ENCODE data around the gene UTP3.

DNA sequence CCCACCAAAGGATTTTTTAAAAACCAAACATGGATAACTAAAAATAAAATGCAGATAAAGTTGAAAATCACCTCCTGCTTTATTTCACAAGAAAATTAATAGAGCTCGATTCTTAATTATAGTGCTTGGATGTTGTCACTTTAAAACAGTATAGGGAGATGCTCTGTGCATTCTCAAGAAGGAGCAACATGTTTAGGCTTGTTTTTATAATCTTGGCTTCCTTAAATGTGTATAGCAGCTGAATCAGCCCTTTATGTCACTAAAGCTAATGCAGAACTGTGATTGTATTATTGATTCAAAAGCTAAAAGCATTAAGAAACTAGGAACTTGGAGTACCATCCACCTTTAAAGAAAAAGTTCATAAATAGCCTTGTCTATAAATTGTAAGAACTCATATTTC lies 12.9 kb downstream of the UTP3 start:
- TF ChIP-seq, protein P1, sequence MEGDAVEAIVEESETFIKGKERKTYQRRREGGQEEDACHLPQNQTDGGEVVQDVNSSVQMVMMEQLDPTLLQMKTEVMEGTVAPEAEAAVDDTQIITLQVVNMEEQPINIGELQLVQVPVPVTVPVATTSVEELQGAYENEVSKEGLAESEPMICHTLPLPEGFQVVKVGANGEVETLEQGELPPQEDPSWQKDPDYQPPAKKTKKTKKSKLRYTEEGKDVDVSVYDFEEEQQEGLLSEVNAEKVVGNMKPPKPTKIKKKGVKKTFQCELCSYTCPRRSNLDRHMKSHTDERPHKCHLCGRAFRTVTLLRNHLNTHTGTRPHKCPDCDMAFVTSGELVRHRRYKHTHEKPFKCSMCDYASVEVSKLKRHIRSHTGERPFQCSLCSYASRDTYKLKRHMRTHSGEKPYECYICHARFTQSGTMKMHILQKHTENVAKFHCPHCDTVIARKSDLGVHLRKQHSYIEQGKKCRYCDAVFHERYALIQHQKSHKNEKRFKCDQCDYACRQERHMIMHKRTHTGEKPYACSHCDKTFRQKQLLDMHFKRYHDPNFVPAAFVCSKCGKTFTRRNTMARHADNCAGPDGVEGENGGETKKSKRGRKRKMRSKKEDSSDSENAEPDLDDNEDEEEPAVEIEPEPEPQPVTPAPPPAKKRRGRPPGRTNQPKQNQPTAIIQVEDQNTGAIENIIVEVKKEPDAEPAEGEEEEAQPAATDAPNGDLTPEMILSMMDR (IDR thresholded peaks at IDR 0.05; ENCODE audit: low read depth, low read length, missing input control): no peak
- TF ChIP-seq, protein P2, sequence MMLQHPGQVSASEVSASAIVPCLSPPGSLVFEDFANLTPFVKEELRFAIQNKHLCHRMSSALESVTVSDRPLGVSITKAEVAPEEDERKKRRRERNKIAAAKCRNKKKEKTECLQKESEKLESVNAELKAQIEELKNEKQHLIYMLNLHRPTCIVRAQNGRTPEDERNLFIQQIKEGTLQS (IDR thresholded peaks at IDR 0.05): no peak
- no peak for TF ChIP-seq JUND (IDR thresholded peaks at IDR 0.05)
- TF ChIP-seq, protein P3, sequence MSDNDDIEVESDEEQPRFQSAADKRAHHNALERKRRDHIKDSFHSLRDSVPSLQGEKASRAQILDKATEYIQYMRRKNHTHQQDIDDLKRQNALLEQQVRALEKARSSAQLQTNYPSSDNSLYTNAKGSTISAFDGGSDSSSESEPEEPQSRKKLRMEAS (IDR thresholded peaks at IDR 0.05): no peak
- TF ChIP-seq TAF1 (conservative IDR thresholded peaks at IDR 0.05): no peak
- TF ChIP-seq RAD21 (IDR thresholded peaks at IDR 0.05): no peak
- TF ChIP-seq EGR1 (IDR thresholded peaks at IDR 0.05; ENCODE audit: low read depth in 2 of 2): no peak
- no peak for TF ChIP-seq YY1 (IDR thresholded peaks at IDR 0.05)
- TF ChIP-seq, protein P4, sequence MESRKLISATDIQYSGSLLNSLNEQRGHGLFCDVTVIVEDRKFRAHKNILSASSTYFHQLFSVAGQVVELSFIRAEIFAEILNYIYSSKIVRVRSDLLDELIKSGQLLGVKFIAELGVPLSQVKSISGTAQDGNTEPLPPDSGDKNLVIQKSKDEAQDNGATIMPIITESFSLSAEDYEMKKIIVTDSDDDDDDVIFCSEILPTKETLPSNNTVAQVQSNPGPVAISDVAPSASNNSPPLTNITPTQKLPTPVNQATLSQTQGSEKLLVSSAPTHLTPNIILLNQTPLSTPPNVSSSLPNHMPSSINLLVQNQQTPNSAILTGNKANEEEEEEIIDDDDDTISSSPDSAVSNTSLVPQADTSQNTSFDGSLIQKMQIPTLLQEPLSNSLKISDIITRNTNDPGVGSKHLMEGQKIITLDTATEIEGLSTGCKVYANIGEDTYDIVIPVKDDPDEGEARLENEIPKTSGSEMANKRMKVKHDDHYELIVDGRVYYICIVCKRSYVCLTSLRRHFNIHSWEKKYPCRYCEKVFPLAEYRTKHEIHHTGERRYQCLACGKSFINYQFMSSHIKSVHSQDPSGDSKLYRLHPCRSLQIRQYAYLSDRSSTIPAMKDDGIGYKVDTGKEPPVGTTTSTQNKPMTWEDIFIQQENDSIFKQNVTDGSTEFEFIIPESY (IDR thresholded peaks at IDR 0.05): no peak
- TF ChIP-seq, protein P5, sequence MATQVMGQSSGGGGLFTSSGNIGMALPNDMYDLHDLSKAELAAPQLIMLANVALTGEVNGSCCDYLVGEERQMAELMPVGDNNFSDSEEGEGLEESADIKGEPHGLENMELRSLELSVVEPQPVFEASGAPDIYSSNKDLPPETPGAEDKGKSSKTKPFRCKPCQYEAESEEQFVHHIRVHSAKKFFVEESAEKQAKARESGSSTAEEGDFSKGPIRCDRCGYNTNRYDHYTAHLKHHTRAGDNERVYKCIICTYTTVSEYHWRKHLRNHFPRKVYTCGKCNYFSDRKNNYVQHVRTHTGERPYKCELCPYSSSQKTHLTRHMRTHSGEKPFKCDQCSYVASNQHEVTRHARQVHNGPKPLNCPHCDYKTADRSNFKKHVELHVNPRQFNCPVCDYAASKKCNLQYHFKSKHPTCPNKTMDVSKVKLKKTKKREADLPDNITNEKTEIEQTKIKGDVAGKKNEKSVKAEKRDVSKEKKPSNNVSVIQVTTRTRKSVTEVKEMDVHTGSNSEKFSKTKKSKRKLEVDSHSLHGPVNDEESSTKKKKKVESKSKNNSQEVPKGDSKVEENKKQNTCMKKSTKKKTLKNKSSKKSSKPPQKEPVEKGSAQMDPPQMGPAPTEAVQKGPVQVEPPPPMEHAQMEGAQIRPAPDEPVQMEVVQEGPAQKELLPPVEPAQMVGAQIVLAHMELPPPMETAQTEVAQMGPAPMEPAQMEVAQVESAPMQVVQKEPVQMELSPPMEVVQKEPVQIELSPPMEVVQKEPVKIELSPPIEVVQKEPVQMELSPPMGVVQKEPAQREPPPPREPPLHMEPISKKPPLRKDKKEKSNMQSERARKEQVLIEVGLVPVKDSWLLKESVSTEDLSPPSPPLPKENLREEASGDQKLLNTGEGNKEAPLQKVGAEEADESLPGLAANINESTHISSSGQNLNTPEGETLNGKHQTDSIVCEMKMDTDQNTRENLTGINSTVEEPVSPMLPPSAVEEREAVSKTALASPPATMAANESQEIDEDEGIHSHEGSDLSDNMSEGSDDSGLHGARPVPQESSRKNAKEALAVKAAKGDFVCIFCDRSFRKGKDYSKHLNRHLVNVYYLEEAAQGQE (IDR thresholded peaks at IDR 0.05): no peak
- no peak for TF ChIP-seq FOXA1 (IDR thresholded peaks at IDR 0.05)
- no peak for TF ChIP-seq RXRA (IDR thresholded peaks at IDR 0.05)
